ENCODE data around the gene RAB5IF.

RAB5IF gene

DNA sequence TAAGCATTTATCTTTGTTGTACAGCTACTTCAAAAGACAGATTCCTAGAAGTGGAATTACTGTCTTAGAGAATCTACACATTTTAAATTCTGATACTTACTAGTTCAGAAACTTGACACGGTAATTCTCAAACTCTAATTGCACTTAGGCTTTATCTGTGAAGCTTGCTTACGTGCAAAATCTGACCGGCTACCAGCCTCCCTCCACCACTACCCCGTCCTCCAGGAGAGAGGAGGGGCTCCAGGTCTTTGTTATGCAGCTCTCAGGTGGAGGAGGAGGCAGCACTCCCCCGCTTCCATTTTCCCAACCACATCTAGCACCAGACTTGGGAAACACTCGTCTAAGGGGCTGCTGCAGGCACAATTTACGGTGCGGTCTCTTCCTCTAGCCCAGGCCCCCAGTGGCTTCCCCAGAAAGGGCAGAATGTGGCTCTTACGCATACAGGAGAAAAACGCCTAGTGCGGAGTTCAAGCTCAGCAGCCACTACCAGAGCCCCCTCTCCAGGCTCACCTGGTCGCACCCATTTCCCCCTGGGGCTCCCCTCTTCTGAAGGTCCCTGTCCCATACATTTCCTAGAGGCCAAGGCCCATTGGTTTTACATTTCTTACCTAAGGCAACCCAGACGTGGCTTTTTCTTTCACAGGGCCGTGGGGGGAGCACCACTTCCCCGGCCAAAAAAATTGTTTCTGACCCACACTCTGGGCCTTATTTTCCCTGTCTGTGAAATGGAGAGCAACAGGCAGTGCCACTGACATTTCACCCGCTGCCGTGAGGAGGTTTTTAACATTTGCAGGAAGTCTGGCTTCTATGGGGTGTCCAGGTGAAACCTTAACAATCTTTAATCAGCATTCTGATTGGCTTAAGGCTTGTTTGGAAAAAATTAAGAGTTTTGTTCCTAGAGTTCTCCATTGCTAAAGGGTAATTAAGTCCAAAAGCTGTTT lies 33.7 kb upstream of the RAB5IF start:
- DNase-seq (ENCODE audit: low read depth) = no peak

DNA sequence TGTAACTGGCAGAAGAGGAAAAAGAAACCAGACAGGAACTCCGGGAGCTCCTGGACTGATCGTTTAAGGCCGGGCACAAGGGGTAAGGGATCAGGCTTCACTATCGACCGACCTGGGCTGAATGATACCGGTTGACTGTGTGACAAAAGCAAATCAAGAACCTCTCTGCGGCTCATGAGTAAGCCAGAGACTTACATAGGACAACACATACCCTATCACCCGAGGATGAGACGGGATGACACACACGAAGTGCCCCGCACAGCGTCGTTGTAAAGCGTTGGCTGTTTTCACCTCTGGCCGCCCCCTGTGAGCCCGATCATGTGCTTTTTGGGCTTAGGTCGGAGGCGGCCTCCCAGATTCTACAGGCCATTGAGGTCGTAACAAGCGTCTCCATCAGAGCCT lies 32.9 kb upstream of the RAB5IF start:
- TF ChIP-seq, protein P1, sequence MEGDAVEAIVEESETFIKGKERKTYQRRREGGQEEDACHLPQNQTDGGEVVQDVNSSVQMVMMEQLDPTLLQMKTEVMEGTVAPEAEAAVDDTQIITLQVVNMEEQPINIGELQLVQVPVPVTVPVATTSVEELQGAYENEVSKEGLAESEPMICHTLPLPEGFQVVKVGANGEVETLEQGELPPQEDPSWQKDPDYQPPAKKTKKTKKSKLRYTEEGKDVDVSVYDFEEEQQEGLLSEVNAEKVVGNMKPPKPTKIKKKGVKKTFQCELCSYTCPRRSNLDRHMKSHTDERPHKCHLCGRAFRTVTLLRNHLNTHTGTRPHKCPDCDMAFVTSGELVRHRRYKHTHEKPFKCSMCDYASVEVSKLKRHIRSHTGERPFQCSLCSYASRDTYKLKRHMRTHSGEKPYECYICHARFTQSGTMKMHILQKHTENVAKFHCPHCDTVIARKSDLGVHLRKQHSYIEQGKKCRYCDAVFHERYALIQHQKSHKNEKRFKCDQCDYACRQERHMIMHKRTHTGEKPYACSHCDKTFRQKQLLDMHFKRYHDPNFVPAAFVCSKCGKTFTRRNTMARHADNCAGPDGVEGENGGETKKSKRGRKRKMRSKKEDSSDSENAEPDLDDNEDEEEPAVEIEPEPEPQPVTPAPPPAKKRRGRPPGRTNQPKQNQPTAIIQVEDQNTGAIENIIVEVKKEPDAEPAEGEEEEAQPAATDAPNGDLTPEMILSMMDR (IDR thresholded peaks at IDR 0.05; ENCODE audit: insufficient read depth, low read depth, low read length, missing control alignments) = no peak
- peak; percentile 63 for DNase-seq (ENCODE audit: low read depth)
- peak overlapping the region; percentile 73 for H3K4me3 ChIP-seq (ENCODE audit: low read depth, low read length)

More for the DNA sequence above, 33.7 kb upstream of the RAB5IF start:
- TF ChIP-seq, protein P1 (IDR thresholded peaks at IDR 0.05; ENCODE audit: insufficient read depth, low read depth, low read length, missing control alignments) = no peak
- peak overlapping the region; percentile 73 for H3K4me3 ChIP-seq (ENCODE audit: low read depth, low read length)

DNA sequence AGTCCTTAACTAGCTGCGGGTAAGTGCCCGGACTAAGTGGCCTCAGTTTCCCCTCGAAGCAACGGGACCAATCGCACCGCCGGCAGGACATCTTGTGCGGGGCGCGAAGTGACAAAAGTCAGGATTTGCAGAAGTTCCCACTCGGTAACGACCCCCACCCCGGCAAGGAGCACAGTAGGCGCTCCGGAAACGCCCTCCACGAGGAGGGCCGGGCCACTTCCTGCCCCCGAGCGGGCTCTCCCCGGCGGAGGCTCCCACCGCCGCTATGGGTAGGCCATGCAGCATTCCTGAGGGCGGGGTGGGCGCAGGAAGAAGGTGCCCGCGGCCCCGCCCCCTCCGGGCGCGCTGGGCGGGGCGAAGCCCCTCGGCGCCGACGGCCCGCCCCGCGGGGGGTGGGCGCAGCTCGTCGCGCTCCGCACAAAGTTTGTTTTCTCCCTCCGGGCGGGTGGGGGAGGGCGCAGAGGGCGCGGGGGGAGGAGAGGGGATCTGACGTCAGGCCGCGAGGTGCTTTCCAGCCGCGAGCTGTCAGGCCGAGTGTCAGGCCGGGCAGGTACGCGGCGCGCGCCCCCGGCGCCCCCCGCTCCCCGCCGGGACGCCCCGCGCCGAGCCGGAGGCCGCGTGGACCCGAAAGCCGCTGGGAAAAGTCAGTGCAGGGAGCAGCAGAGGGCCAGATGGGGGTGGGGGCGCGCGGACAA lies 32.3 kb upstream of the RAB5IF start, which contains the start of gene TGIF2:
Gene TGIF2, plus strand, starts transcription at position 495 of the 695 bp plus-strand sequence. CDS start 5,178 bp downstream, outside the sequence.
- peak within 1 kb of the TSS; percentile 86 for H3K4me3 ChIP-seq (ENCODE audit: low read depth, low read length)
- DNase-seq (ENCODE audit: low read depth) = peak; percentile 95
- TF ChIP-seq, protein P1 (IDR thresholded peaks at IDR 0.05; ENCODE audit: insufficient read depth, low read depth, low read length, missing control alignments) = no peak

DNA sequence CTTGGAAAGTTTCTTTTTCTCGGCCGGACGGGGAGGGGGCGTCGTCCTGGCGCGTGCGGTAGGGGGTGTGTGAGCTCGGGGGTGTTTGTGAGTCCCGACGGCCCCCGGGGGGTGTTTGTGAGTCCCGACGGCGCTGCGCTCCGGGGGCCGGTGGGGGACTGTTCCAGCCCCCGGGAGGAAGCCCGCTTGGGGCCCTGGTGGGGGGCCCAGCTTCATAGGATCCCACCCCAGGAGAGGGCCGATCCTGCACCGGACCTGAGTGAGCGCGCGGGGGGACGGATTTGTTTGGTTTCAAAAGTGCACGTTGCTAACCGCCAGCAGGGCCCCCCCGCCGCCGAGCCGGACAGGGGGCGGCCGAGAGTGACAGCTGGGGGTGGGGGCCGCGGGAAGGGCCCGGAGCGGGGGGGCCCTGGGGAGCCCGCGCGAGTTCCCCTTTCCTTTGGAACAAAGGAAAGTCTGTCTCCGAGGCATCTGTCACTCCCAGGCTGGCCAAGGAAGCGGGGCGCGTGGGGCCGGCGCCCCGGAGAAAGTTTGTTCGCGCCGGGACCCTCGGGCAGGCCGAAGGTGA lies 31.7 kb upstream of the RAB5IF start:
- TF ChIP-seq, protein P1 (IDR thresholded peaks at IDR 0.05; ENCODE audit: insufficient read depth, low read depth, low read length, missing control alignments) = no peak
- H3K4me3 ChIP-seq (ENCODE audit: low read depth, low read length) = peak overlapping the region; percentile 86
- peak; percentile 59 for DNase-seq (ENCODE audit: low read depth)

DNA sequence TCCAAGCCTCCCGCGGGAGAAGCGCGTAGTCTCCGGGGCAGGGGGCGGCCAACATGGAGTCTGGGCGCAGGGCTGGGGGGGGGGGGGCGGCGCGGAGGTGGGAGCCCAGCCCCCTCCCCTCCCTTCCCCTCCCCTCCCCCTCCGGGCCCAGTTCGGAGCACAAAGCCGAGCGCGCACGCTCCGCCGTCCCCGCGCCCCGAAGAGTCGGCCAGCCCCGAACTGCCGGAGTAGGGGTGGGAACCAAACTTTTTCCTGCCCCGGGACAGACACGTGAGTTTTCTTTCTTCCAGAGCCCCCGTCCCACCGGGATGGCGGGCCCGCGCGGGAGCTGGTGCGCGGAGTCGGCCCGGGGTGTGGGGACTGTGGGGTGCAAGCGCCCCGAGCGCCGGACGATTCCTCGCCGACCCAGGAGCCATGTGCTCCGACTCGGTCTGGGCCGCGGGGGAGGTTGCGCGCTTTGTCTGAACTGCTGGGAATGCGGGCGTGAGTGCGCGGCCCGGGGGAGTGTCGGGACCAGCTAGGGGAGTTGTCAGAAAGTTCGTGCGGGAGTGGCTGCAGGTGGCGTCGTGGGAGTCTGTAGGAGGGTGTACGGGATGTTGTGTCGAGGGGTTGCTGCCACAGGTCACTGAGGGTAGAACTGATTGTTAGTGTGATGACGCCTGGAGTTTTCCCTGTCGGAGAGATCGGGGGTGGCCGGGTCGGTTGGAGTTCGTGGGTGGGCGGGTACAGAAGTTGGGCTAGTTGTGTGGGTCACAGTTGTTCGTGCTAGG lies 31.0 kb upstream of the RAB5IF start:
- H3K4me3 ChIP-seq (ENCODE audit: low read depth, low read length) = peak overlapping the region; percentile 86
- TF ChIP-seq, protein P1 (IDR thresholded peaks at IDR 0.05; ENCODE audit: insufficient read depth, low read depth, low read length, missing control alignments) = no peak
- DNase-seq (ENCODE audit: low read depth) = peak; percentile 68

DNA sequence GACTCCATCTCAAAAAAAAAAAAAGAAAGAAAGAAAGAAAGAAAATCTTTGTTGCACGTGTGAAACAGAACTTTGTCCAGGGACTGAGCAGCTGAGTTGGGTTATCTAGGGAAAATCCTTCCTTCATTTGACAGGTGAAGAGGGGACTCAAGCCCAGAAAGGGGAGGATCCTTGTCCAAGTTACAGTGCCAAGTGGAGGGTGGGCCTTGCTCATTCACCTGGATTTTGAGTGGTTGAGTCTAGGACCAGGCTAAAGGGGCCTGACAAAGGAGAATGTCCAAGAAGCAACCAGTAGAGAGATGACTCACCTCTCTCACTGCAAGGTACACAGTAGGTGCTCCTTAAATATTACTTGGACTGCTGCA lies 29.5 kb upstream of the RAB5IF start:
- DNase-seq (ENCODE audit: low read depth) = no peak
- TF ChIP-seq, protein P1 (IDR thresholded peaks at IDR 0.05; ENCODE audit: insufficient read depth, low read depth, low read length, missing control alignments) = no peak
- H3K4me3 ChIP-seq (ENCODE audit: low read depth, low read length) = no peak overlapping the region; the same call in none of the 2 replicates
